B cell (primary cell): ENCODE results near the gene NID1. TPM values are rescaled to one million over a fixed set of nuclear protein-coding genes. Genes with fewer than 3 reads are reported as not detected.
A peak's percentile ranks its signal among the peaks of the same experiment; 100 is the strongest.

ENCODE experiments used
- ATAC-seq: fragments of 200-7000 bp; cut with Tn5 transposase; one replicate; pipeline ENCODE4 v1.10.0; 2021; ENCODE audit warnings: low read depth, mild to moderate bottlenecking, moderate number of reproducible peaks, moderate library complexity
- CTCF ChIA-PET: fragments of 350-600 bp; sonication (Branson Sonifier 250); formaldehyde crosslinking; loops from one replicate; lab custom pipeline; 2021; ENCODE audit warnings: antibody characterized with exemption, inconsistent platforms; lab: Charles Lee
- POLR2A ChIA-PET: fragments of 350-600 bp; sonication (Branson Sonifier 250); formaldehyde crosslinking; loops from one replicate; lab custom pipeline; 2021; ENCODE audit warnings: antibody characterized with exemption; lab: Charles Lee
- DNase-seq: peaks from one replicate; pipeline ENCODE4 v3.0.0; 2013
- H2AFZ ChIP-seq: 2 replicates; pipeline ENCODE4 v1.6.1; 2012; ENCODE audit warnings: mild to moderate bottlenecking, low read depth, low read length; ENCODE audit not compliant: insufficient read depth, poor library complexity, severe bottlenecking
- H3K27ac ChIP-seq, 2 donors: 1 replicate in 1 of 2; 2 replicates in 1 of 2; pipeline ENCODE4 v1.5.1; 2012 to 2013; ENCODE audit warnings: low read length in 2 of 2, mild to moderate bottlenecking in 2 of 2, moderate library complexity in 1 of 2
- H3K27me3 ChIP-seq, 4 experiments: fragments of 200-600 bp in 1 of 4; sonication (generic) in 1 of 4; replicated peaks in 1 of 4; 1 replicate in 2 of 4; 2 replicates in 2 of 4; pipeline versions ENCODE4 v1.6.1 to v1.7.0; 2013 to 2016; ENCODE audit warnings: low read length in 3 of 4, mild to moderate bottlenecking in 2 of 4, mixed read lengths in 1 of 4, moderate library complexity in 1 of 4; ENCODE audit not compliant: insufficient read depth in 4 of 4, control insufficient read depth in 3 of 4; ENCODE audit errors: control extremely low read depth in 1 of 4
- H3K36me3 ChIP-seq, 2 experiments: replicated peaks in 1 of 2; 1 replicate in 1 of 2; 2 replicates in 1 of 2; pipeline versions ENCODE4 v1.6.1 to v1.7.1; 2013; ENCODE audit warnings: low read length in 1 of 2; ENCODE audit not compliant: insufficient read depth in 2 of 2, control insufficient read depth in 1 of 2; ENCODE audit errors: control extremely low read depth in 1 of 2, extremely low read depth in 1 of 2
- H3K4me1 ChIP-seq, 2 donors: fragments of 200-600 bp in 1 of 2; sonication (generic) in 1 of 2; 1 replicate in 1 of 2; 2 replicates in 1 of 2; pipeline versions ENCODE4 v1.5.1 to v1.6.1; 2013 to 2017; ENCODE audit warnings: low read length in 2 of 2; ENCODE audit not compliant: control insufficient read depth in 2 of 2, insufficient read depth in 2 of 2
- H3K4me2 ChIP-seq: replicated peaks from 2 replicates; pipeline ENCODE3; 2012; ENCODE audit warnings: mild to moderate bottlenecking, low read depth, low read length; ENCODE audit not compliant: poor library complexity, severe bottlenecking
- H3K4me3 ChIP-seq, 5 experiments: fragments of 200-600 bp in 1 of 5; sonication (generic) in 1 of 5; 1 replicate in 3 of 5; 2 replicates in 2 of 5; pipeline versions ENCODE4 v1.5.1 to v1.7.0; 2011 to 2016; ENCODE audit warnings: low read length in 4 of 5, mild to moderate bottlenecking in 4 of 5, low read depth in 2 of 5, control low read depth in 1 of 5, moderate library complexity in 1 of 5; ENCODE audit not compliant: insufficient read depth in 1 of 5; ENCODE audit errors: control extremely low read depth in 1 of 5, extremely low read depth in 1 of 5
- H3K79me2 ChIP-seq: fragments of 200-600 bp; sonication (generic); one replicate; pipeline ENCODE4 v1.6.0; 2016; ENCODE audit warnings: low read length; ENCODE audit not compliant: control insufficient read depth, insufficient read depth
- H3K9ac ChIP-seq: fragments of 200-600 bp; sonication (generic); 2 replicates; pipeline ENCODE4 v1.6.1; 2017; ENCODE audit warnings: mild to moderate bottlenecking, low read length, moderate library complexity
- H3K9me3 ChIP-seq, 3 donors: one replicate each; pipeline versions ENCODE4 v1.6.1 to v1.7.1; 2013; ENCODE audit warnings: low read length in 2 of 3; ENCODE audit not compliant: control insufficient read depth in 2 of 3, insufficient read depth in 1 of 3; ENCODE audit errors: control extremely low read depth in 1 of 3
- H4K20me1 ChIP-seq: 2 replicates; pipeline ENCODE4 v1.6.0; 2012; ENCODE audit warnings: mild to moderate bottlenecking, low read length; ENCODE audit not compliant: insufficient read depth, control insufficient read depth, poor library complexity, severe bottlenecking
- H3K27ac Mint-ChIP-seq: one replicate; pipeline ENCODE4 v1.8.0; 2021; ENCODE audit warnings: mixed read lengths
- H3K27me3 Mint-ChIP-seq: one replicate; pipeline ENCODE4 v1.8.0; 2021; ENCODE audit warnings: mixed read lengths
- H3K4me1 Mint-ChIP-seq: one replicate; pipeline ENCODE4 v1.8.0; 2021; ENCODE audit warnings: mixed read lengths
- H3K4me3 Mint-ChIP-seq: one replicate; pipeline ENCODE4 v1.8.0; 2021; ENCODE audit warnings: mixed read lengths
- H3K9me3 Mint-ChIP-seq: one replicate; pipeline ENCODE4 v1.8.0; 2022; ENCODE audit warnings: mixed read lengths; ENCODE audit not compliant: insufficient read depth
- CTCF ChIP-seq: fragments of 200-600 bp; IDR thresholded peaks from one replicate; pipeline ENCODE4 v1.8.0; 2022; ENCODE audit warnings: antibody characterized with exemption, mild to moderate bottlenecking
- EZH2 ChIP-seq: IDR thresholded peaks from 2 replicates; pipeline ENCODE4 v1.6.1; 2012; ENCODE audit warnings: borderline replicate concordance, low read depth, mild to moderate bottlenecking, moderate library complexity, low read length; ENCODE audit not compliant: insufficient read depth, poor library complexity, severe bottlenecking
- WGBS: methylation state at CpG from one replicate; pipeline ENCODE4 v1.1.5; 2013; ENCODE audit warnings: missing lambda C conversion rate; ENCODE audit not compliant: insufficient coverage; 5-methylcytosine and 5-hydroxymethylcytosine counted together
- intact Hi-C: fragments of 100-400 bp; cut with micrococcal nuclease; formaldehyde crosslinking; loops from one replicate; pipeline ENCODE4 v1.10.0; 2022
- polyA plus RNA-seq: library from polyadenylated mRNA; depleted of rRNA; stranded (reverse); fragments of >200 nt; gene quantifications from 2 replicates; pipeline ENCODE4 v1.2.3, GENCODE V29; 2012
- total RNA-seq, 2 donors: library from RNA; stranded (reverse); fragments of 120-200 nt in 1 of 2; gene quantifications; 1 replicate in 1 of 2; 2 replicates in 1 of 2; pipeline versions ENCODE4 v1.2.3 to v1.2.4, GENCODE V29; 2013 to 2022

NID1 gene
- total and polyA plus RNA-seq, 2 donors (not counting 1 experiment from before 2014, with no cell fraction given), result 0.06 TPM; not detected in 1

DNA sequence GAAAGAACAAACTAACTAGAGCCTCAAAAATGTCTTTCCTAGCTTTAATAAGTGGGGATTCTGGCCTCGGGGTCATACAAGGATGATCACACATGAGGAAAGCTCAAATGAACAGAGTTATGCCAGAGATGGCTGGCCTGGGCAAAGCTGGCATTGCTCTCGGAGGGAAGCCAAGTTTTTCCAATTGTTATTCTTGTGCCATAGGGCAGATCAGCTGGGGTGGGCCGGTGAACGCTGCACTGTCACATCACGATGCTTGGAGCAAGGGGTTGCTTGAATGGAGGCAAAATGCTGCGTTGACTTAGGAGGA lies 122.3 kb downstream of the NID1 start:
- peak overlapping the region; percentile 18 for H3K27ac Mint-ChIP-seq
- H3K4me1 Mint-ChIP-seq, result peaks cover 79% of the 10 kb centered on the region
- H3K79me2 ChIP-seq, result peaks cover 5% of the 10 kb centered on the region
- no peak overlapping the region for H3K4me2 ChIP-seq
- H3K27ac ChIP-seq, result no peak overlapping the region
- H3K36me3 ChIP-seq, result no peaks in the 10 kb centered on the region
- ChIA-PET POLR2A (no interaction called here), CTCF (interaction anchor here (0.6 to 2.4 kb wide), 7 partner anchors 9 to 102 kb away, joined by 3 to 13 read pairs (median 6); no protein-coding TSS in a partner anchor)
- H3K4me1 ChIP-seq, result peaks cover 78 to 84% of the 10 kb centered on the region in 2 donors
- no peaks in the 10 kb centered on the region for H3K27me3 ChIP-seq
- ATAC-seq (no peak), DNase-seq (no peak)
- H3K9me3 Mint-ChIP-seq, result no peaks in the 10 kb centered on the region
- peaks cover 0 to 4% (median 0%) of the 10 kb centered on the region in 3 donors for H3K9me3 ChIP-seq
- intact Hi-C loops, result no loop called here
- H4K20me1 ChIP-seq, result no peaks in the 10 kb centered on the region
- no peak overlapping the region for H2AFZ ChIP-seq
- H3K9ac ChIP-seq, result no peak overlapping the region
- H3K4me3 Mint-ChIP-seq, result no peak overlapping the region
- TF ChIP-seq EZH2, result no peak
- no peak for TF ChIP-seq CTCF
- no peak overlapping the region for H3K4me3 ChIP-seq
- H3K27me3 Mint-ChIP-seq, result no peaks in the 10 kb centered on the region
- 97% methylated on average over 6 of the region's 6 CpGs for WGBS

DNA sequence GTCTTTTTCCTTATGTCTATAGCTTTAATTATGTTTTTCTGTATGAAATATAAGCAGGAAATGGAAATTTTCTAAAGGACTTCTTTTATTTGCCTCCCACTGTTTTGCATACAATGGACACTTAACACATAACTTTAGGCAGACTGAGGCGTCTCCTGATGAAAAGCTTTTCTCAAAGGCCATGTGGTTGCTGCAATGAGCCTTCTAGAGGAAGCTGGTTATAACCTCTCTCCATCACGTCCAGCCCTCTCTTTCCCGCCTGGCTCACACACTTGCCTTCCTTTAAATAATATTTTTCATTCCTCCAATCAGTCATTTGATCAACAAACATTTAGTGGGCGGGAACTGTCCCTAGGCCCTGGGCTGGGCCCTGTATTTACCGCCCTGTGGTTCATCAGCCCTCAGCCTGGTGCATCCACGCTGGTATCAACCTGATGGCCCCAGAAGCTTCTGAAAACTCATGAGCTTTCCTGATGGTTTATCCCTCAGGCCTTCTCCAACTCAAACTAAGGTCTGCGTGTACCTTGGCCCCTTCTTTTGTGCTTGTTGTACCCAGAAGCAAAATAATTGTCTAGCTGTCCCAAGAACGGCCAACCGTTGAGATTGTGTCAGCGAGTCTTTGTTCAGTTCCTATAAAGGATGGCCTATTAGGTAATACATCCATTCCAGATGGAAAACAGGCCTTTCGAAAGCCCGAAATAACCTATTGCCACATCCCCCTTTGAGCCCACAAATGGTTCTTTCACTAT lies 122.8 kb downstream of the NID1 start:
- Histone ChIP-seq H3K9ac (no peak overlapping the region), H3K36me3 (no peaks in the 10 kb centered on the region), H3K9me3 (peaks cover 0 to 4% (median 0%) of the 10 kb centered on the region in 3 donors), H3K4me1 (peaks cover 79 to 84% of the 10 kb centered on the region in 2 donors), H3K27me3 (no peaks in the 10 kb centered on the region), H4K20me1 (no peaks in the 10 kb centered on the region), H3K79me2 (peaks cover 5% of the 10 kb centered on the region), H3K4me3 (no peak overlapping the region), H2AFZ (no peak overlapping the region), H3K27ac (no peak overlapping the region), H3K4me2 (no peak overlapping the region)
- H3K4me1 Mint-ChIP-seq, result peaks cover 81% of the 10 kb centered on the region
- TF ChIP-seq CTCF (no peak), EZH2 (no peak)
- no peaks in the 10 kb centered on the region for H3K9me3 Mint-ChIP-seq
- H3K27me3 Mint-ChIP-seq, result no peaks in the 10 kb centered on the region
- DNase-seq, result no peak
- 97% methylated on average over 12 of the region's 12 CpGs for WGBS
- H3K27ac Mint-ChIP-seq, result peak overlapping the region; percentile 46
- ChIA-PET CTCF (interaction anchor here (0.6 to 2.4 kb wide), 9 partner anchors 9 to 102 kb away, joined by 3 to 13 read pairs (median 4); no protein-coding TSS in a partner anchor), POLR2A (no interaction called here)
- intact Hi-C loops, result no loop called here
- no peak for ATAC-seq
- no peak overlapping the region for H3K4me3 Mint-ChIP-seq
